Measurements from ENCODE around the gene TOMM5.
"Not testable (repeated sequence)": the region's sequence is repeated elsewhere in the genome, so short reads cannot be mapped to it uniquely, and the experiment has no call there.

TOMM5 gene

DNA sequence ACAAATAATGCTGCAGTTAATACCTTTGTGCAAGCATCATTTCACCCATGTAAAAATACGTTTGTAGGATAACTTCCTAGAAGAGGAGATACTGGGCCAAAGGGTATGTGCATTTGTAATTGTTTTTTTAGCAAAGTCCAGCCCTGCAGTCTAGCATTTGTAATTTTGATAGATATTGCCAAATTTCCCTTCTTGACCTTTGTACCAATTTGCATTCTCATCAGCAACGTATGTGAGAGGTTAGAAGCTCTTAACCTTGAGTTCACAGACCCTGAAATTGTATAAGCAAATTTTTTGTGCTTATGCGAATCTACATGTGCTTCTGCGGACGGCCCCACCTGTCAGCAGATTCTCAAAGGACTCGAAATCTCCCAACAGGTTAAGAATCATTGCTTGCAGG is 18.6 kb upstream of the TOMM5 start:
- DNase-seq = no peak

DNA sequence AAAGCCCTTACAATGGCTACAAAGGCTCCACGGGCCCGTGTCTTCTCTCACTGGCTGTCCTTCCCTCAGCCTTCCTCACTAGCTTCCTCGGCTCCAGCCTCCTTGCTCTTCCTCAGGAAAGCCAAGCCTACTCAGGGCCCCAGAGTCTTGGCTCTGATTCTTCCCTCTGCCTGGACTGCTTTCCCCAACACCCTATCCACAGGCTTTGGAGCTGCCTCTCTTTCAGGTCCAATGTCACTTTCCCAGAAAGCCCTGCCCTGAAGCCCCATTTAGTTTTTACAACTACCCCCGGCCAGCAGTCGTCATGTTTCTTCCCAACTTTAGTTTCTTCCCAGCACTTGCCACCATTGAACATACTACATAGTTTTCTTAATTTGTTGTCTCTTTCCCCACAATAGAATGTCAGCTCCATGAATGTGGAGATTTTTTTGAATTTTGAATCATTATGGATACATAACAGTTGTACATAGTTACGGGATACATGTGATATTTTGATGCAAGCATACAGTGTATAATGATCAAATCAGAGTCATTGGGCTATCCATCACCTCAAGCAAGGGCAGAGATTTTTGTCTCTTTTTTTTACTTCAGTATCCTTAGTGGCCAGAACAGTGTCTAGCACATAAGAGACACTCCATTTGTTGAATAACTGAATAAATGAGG is 17.5 kb upstream of the TOMM5 start:
- DNase-seq = no peak

DNA sequence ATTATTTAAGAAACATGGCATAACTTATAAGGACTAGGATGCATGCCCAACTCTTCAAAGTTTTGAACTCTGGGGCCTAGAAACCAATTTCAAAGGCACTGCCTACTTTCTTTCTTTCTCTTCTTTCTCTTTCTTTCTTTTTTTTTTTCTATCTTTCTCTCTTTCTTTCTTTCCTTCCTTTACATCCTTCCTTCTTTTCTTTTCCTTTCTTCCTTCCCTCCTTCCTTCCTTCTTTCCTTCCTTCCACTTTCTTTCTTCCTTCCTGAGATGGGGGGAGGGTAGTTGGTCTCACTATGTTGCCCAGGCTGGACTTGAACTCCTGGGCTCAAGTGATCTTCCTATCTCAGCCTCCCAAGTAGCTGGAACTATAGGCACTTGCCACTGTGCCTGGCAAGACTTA is 15.9 kb upstream of the TOMM5 start:
- no peak for DNase-seq

DNA sequence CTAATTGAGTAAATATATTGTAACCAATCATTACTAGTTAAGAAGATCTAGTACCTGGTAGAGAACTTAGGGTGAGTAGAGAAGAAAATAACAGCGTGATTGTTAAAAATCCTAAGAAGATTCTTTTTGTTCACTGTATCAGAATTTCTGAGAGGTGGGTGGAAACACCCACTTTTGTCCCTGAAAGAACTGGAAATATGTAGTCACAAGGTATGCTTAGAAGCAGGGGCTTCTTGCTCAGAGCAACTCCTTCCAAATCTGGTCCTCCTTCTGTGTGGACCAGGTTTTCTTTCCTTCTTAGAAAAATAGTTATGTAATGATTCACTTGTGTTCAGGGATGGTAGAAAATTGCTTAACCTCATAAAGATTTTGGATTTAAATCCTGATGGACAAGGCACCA is 11.9 kb upstream of the TOMM5 start:
- DNase-seq = no peak

DNA sequence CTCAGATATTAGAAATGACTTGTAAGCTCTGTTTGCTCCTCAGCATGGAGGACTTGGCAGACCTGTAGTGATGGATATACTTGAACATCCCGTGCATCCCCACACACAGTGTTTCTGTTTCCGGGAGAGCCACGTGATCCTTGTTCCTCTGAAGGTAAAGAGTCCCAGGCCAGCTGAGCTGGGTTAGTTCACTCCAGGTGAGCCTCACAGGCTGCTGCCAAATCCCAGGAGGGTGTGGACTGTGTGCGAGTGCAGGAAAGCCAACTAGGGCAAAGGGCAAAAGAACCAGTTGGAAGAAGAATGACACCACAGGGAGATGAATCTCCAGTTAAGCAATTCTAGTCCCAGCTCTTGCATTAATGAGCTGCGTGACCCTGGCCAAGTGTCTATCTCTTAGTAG is 10.4 kb upstream of the TOMM5 start:
- no peak for DNase-seq

DNA sequence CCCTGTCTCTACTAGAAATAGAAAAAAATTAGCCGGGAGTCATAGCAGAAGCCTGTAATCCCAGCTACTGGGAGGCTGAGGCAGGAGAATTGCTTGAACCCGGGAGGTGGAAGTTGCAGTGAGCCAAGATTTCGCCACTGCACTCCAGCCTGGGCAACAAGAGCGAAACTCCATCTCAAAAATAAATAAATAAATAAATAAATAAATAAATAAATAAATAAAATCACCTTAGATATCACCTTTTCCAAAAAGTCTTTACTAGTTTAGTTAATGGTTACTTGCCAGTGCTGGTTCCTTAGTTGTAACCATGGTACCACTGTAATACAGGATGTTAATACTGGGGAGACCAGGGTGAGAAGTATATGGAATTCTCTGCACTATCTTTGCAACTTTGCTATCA is 9.7 kb upstream of the TOMM5 start:
- DNase-seq = not testable (repeated sequence)

DNA sequence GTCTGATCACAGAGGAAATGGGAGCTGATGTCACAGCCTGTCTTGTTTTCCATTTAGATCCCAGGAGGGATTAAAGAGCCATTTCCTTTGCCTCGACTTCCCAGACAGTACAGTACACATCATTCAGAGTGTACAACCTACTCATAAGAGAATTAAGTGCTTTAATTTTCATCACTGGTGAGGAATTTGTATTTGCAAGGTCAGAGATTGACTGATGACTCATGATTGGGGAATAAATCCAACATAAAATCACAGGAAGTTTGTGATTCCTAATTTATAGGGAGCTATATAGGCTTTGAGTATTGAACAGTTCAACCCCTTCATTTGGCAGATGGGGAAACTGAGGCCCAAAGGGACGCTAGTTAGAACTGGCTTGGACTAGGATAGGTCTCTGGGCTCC is 4.1 kb upstream of the TOMM5 start:
- no peak for DNase-seq

DNA sequence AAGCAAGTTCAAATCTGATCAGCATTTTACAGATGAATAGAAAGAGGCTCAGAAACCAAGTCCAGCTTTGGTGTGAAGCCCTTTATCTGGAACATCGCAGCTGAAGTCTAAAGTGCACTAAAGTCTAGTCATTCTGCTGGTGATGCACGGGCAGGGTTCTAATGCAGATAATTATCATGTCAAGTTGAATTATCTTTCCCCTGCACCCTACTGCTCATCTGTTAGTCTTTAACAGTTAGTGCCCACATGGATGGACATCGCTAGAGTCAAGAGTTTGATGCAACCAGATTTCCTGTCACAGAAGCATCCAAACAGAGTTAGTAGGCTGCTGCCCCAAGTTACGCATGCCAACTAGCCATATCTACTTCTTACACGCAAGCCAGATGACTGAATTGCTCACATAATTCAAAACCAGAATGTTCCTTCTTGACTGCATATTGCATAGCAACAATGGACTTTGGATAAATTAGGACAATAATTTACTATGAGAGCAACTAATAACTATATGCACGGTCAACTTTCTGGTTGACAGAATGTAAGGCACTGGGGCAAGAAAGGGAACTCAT is 1.6 kb upstream of the TOMM5 start:
- DNase-seq = no peak

DNA sequence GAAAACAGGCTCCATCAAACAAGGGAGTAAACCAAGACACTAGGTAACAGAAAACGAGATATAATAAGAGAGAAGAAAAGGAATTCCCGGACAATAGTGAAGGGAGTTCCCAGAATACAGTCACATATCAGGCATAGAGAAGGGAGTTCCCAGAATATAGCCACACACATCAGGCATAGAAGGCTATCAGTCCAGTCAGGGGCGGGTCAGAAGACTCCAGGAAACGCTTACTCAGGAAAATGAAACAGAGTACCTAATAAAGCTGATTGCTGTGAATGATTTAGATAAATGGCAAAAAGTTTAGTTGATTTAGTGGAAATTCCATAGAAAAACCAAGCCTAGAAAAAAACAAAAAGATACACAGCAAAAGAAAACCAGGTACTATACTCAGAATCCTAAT is 4.9 kb downstream of the TOMM5 start:
- no peak for DNase-seq

DNA sequence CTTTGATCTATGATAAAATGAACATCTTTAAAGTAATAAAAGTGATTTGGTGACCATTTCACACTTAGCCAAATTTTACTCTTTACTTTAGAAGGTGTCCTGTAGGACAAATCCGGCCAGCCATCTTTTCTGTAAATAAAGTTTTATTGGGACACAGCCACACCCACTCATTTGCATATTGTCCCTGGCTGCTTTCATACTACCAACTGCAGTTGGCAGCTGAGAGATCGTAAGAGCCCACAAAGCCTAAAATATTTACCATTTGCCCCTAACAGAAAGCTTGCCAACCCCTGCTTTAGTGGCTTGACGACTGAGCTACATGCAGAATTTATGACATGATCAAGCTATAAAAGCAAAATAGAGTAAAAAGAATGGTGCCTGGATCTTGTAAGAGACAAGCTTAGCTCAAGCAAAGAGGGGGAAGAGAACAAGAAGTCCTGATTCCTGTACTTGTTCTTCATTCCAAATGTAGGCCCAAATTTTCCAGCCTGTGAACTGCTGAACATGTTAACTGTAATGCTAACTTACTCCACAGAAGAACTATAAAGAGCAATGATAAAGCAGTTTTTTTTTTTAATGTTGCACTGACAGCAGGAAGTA is 8.8 kb downstream of the TOMM5 start:
- no peak for DNase-seq

DNA sequence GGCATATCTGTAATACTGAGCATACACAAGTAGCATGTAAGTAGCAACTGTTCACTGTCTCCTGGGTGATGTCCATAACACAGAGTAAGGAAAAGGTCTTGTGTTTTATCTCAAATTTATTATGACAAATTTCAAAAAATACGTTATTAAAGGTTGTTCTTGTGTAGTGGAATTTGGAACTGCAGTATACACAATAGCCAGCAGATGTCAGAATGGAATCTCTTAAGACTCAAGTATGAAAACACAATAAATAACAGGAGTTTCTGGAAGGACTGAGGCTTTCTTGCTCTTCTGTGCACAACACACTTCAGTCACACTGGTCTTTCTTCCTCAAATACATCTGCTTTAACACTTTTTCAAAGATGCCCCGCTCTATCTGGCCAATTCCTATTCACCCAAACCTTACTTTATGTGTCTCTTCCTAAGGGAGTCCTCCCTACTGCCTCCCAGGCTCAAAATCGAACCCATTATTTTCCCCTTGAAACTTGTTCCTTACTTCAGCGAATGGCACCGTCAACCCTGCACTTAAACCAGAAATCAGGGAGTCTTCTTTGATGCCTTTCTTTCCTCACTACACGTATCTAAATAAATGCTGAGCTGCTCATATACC is 9.7 kb downstream of the TOMM5 start:
- DNase-seq = no peak

DNA sequence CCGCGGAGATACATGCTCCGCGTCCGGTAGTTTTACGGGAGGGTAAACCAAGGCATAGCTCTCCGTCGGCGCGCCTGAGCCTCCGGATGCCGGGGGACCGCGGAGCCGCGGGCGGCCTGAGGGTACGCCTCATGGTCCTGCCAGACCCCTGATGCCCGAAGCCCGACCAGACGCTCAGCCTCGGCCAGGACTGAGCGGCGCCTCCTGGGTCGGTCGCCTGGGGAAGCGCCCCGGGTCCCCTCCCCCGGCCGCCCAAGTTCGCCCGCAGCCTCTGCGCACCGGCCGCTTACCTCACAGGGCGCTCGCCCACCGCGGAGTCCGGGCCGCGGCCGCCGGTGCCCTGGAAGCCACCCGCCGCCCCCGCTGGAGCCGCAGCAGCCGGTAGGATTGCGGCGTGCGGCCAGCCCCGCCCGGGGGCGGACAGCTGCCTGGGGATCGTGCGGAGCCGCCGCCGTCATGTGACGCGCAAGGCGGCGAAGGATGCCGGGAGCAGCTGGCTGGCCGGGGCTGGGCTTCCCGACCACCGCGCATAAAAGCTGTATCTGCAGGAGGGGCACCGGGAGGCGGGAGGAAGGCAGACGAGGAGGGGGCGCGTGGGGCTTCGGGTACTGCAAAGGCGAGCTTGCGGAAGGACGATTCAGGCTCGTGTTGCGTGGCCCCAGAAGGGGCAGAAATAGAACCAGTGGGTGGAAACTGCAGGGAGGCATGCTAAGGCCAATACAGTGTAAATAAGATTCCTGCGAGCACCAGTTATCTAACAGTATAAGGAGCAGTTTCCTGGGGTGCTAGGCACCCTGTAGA is 16.3 kb downstream of the TOMM5 start, which contains the start of gene FBXO10:
TSS of gene FBXO10 (minus strand) at position 460 of the 801 bp plus-strand sequence. CDS start 34,612 bp downstream, outside the sequence.
- peak; percentile 26 for DNase-seq

DNA sequence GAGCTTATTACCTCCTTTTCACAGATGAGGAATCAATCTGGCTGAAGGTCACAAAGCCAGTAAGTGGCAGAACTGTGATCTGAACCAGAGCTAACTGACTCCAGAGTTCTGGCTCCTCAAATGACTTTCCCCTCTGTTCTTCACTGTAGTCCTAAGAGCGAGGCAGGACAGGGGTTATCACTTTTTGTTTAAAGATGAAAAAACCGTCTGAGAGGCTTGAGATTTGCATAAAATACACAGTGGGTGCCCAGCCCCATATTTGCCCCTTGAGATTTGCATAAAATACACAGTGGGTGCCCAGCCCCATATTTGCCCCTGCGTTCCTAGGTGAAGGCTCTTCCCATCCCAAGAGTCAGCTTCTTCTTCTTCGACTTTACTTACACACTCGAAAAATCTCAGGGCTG is 16.9 kb downstream of the TOMM5 start:
- DNase-seq = no peak

DNA sequence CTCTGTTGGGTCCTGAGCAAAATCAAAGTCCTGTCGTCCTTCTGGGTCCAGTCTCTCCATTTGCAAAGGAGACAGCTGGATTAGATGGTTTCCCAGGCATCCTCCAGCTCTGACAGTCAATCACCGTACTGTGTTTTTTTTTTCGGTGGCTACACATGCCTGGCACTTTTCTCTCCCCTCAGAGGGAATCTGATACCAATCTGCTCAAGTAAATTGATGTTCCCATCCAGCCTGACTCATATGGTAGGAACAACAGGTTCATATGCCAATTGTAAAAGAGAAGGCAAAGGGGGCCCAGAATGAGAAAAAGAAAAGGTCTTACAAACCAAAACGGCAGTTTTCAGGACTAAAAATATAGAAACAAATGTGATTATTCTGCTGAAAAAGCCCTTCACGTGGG is 17.4 kb downstream of the TOMM5 start:
- no peak for DNase-seq

DNA sequence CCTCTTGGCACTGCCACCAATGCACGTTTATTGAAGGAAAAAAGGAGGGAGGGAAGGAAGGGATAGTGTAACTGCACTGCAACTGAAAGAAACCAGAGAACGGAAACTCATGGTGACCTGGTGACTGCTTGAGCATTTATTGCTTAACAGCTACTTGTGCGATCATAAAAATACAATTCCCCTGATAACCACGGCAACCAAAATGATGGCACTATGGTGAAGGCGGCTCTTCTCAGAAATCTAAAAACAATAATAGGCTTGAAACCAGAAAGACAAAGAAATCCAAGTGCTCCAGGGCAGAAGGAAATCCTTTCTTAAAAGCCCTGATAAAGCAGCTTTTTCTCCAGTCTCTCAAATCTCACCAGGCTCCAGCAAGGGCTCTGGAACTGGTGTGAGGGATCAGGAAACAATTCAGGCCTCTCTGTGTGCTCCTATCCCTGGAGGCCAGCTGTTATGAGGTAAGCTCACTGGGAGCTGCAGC is 18.1 kb downstream of the TOMM5 start:
- DNase-seq = no peak

DNA sequence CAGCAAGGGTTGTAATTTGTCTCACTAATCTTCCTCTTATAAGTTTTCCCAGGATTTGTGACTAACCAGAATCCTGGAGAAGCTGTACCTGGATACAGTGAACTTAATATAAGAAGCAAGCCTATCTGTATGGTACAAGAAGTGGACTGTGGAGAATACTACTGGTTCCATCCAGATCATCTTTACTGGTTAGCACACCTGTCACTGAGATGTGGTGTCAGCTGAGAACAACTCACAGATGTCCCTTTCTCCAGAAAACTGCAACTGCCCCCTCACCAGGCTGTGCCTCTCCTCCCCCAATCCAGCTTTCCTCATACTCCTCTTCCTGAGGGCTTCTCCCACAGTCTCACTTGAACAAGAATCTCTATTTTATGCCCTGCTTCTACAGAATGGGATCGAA is 21.1 kb downstream of the TOMM5 start:
- DNase-seq = no peak

DNA sequence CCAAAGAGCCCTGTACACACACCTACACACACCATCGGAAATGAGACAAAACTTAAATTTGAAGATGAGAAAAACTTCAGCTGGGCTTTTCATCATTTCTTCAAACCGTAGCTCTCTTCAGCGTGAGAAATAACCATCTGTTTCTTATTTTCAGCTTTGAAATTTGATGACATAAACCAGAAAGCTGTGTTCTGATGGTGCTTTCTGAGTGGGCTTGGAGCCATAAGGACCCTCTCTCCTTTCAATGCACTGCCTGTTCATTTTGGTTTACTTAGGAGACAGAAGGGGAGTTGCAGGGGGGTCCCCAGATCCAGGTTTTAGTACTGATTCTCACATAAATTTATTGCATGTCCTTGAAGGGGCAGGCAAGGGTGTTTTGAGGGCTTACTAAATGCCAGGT is 25.7 kb downstream of the TOMM5 start:
- no peak for DNase-seq

DNA sequence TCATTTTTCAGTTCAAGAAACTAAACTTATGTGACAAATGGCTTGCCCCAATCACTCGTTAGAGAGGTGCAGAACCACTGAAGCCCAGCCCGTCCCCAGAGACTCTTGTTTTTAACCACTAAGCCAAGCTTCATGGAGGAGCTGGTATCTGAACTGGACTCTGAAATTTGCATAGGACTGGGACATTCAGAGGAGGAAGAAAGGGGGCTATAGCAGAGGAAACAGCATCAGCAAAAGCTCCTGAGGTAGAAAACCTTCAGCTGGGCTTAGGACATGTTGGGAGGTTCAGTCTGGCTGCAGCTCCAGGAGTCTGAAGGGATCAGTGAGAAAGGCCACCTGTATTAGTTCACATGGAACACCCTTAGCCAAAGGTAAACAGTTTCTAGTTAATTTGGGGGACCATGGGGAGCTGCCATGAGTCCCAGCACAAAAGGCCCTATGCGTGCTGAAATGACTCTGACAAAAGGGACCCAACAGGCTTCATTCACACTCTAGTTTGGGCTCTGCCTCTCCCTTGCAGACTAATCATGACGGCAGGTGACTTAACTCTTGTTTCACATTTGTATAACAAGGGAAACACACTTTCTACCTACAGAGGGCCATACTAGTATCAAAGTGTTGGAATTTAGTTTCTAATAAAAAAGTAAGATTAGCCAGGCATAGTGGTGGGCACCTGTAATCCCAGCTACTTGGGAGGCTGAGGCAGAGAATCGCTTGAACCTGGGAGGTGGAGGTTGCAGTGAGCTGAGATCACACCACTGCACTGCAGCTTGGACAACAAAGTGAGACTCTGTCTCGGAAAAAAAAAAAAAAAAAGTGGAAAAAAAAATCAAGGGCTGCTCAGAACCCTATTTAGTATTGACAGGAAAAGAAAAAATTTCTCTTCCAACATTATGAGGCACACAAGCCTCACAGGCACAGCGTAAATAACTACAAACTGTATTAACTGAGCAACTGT is 26.5 kb downstream of the TOMM5 start:
- DNase-seq = no peak

DNA sequence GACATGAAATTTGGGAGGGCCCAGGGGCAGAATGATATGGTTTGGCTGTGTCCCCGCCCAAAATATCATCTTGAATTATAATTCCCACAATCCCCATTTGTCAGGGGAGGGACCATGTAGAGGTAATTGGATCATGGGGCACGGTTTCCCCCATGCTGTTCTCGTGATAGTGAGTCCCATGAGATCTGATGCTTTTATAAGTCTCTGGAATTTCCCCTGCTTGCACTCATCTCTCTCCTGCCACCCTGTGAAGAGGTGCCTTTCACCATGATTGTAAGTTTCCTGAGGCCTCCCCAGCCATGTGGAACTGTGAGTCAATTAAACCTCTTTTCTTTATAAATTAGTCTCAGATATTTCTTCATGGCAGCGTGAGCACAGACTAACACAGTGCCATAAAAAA is 27.5 kb downstream of the TOMM5 start:
- no peak for DNase-seq

DNA sequence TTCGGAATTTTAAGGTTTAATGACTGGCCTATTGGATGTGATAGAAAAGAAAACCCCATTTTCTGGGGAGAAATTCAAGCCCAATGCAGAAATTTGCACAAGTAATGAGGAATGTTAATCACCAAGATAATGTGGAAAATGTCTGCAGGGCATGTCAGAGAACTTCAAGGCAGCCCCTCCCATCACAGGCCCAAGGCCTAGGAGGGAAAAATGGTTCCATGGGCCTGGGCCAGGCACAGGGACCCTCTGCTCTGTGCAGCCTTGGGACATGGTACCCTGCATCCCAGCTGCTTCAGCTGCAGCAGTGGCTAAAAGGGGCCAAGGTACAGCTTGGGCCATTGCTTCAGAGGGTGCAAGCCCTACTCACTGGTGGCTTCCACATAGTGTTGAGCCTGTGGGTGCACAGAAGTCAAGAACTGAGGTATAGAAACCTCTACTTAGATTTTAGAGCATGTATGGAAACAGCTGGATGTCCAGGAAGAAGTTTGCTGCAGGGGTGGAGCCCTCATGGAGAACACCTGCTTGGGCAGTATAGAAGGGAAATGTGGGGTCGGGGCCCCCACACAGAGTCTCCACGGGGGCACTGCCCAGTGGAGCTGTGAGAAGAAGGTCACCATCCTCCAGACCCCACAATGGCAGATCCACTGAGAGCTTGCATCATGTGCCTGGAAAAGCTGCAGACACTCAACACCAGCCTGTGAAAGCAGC is 28.4 kb downstream of the TOMM5 start:
- no peak for DNase-seq

DNA sequence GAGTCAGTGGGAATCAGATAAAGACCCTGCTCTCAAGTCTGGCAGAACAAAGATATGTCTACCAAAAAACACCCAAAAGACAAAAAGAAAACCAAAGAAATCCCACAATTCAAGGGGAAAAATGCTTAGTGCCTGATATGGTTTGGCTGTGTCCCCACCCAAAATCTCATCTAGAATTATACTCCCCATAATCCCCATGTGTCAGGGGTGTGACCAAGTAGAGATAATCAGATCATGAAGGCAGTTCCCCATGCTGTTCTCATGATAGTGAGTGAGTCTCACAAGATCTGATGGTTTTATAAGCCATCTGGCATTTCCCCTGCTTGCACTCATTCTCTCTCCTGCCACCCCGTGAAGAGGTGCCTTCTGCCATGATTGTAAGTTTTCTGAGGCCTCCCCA is 29.6 kb downstream of the TOMM5 start:
- DNase-seq = no peak

Measured in T-helper 9 cell (primary cell).